TTC549 (cell line): ENCODE data around the gene COMMD9.
"Not testable (repeated sequence)": the region's sequence is repeated elsewhere in the genome, so short reads cannot be mapped to it uniquely, and the experiment has no call there.

ENCODE experiments used
- FAIRE-seq: peaks from 2 replicates; lab custom pipeline; 2012; peaks lifted over from hg19 to GRCh38; lab: Jason Lieb, UNC

The COMMD9 gene

DNA sequence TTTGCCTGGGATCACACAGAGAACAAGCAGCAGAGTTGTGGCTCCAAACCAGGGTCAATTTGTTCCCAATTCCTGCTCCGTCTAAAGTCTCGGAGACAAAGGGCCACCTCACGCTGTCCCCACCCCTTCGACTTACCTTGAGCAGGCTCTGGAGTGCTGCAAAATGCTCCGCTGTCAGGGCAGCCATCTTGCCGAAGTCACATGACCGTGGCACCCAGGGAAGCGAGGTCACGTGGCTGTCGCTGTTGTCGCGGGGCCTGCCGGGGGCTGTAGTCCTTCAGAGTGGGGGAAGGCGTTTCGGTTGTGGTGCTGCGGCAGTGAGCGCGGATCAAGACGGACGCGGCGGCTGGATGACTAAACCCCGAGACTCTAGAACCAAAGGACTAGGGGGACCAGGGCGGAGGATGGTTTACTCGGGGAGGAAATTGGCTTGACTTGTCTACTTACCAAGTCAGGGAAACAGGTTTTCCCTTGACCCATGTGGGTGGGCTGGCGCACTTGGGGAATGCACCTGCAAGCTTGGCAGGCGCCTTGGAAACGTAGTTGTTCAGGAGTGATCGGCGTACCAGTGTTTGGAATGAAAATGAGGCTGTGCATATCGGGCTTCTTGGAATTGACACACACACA lies at the start of gene COMMD9:
TSS of gene COMMD9 (minus strand) at position 199 of the 627 bp plus-strand sequence. CDS start at position 187, 12 bp downstream.
- no peak for FAIRE-seq

DNA sequence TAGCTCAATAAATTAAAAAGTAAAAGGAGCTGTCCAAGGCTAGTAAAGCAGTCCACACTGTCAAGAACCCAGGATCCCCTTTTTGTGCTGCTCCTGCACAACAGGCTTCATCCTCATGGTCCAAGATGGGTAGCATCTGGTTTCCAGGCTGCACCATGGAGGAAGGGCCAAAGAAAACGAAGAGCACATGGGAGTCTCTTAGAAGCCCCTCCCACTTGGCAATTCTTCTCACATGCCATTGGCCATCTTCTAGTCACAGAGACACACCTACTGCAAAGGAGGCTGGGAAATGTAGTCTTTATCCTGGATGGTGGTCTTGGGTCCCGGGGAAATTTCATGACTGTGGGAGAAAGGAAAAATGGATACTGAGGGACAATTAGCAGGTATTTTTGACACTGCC lies 44.7 kb upstream of the COMMD9 start:
- no peak for FAIRE-seq

DNA sequence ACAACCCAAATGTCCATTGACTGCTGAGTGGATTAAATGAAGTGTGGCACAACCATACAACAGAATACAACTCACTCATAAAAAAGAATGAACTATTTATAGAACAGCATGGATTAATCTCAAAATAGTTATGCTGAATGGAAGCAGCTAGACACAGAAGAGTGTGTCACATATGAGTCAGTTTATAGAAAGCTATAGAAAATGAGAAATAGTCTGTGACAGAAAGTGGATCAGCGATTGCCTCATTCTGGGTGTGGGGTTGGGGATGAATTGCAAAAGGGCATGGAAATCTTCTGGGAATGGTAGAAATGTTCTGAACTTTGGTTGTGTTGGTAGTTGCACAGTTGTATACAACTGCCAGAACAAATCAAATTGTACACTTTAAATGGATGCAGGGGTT lies 44.2 kb upstream of the COMMD9 start:
- FAIRE-seq: no peak

DNA sequence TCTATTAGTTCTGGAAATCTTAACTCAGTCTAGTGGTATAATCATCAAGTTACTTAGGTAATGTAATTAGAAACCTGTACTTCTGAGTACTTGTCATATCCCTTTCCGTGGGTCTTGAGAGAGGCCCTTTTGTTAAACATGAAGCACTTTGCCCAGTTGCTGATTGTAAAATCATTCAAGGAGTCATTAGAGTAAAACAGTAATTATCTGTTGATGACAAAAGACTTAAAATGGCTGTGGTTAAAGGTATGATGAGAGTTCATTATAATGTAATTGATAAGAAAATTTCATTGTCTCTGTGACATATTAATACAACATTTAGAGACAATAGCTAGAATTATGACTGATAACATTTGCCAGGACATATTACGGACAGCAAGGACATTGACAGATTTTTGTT lies 41.2 kb upstream of the COMMD9 start:
- FAIRE-seq: no peak

DNA sequence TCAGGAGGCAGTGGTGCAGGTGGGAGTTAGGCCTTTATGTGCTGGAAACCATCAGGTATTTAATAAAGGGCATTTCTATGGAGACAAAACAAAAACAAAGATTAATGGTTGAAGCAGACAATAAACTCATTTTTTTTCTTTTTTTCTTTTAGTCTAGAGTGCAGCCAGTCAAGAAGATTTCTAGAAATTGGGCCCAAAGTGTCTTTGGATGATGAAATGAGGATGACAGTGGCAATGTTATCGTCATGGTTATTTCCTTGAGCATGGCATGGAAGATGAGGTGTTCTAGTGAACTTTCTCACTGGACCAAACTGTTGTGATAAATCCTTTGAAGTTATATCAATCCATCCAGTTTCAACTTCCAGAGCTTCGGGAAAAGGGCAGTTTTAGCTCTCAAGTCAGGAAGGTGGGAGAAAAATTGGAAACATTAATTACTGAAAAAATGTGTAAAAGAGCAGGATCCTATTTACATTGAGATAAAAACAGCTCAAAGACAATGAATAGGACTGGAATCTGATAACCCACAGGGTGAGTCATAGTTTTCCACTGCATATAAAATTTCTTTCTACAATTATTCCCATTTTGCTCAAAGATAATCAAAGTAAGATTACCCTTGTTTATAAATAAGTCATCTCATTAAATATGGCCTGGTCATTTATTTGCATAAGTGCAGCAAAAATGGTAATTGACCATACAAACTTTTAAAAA lies 39.9 kb upstream of the COMMD9 start:
- no peak for FAIRE-seq

DNA sequence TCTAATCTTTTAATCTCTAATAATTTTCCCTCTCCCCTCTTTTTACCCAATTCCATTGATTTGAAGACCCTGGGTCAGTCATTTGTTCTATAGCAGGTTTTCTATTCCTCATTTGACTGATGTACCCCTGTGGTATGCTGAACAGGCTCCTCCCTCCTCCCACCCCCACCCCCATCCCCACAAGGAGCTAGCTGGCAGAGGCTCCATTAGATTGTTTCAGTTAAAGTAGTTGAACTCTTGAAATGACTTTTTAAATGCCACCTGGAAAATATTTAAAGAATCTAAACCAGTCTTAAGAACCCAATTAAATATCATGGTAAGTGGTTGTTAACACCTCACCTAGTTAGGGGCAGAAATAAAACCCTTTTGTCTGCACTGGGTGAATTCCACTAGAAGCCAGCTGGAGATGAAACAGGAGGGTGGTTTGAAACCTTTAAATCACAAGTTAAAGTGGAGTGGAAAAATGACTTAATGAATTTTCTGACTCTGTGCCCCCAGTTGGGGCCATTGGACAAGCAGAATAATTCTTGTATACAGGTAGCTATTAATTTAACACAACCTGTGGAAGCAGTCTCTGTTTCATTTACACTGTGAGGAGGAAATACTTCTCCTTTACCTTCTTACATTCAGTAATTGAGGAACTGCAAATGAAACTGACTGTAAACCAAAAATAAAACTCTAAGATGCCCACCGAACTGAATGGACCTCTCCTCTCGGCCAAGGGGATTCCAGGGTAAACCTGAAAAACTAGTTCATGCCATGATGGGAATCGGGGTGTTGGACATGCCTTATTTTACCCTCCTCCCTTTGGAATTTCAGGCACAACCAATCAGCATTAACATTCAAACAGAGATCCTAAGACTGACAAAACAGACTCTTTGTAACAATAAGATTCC lies 37.5 kb upstream of the COMMD9 start:
- FAIRE-seq: no peak

DNA sequence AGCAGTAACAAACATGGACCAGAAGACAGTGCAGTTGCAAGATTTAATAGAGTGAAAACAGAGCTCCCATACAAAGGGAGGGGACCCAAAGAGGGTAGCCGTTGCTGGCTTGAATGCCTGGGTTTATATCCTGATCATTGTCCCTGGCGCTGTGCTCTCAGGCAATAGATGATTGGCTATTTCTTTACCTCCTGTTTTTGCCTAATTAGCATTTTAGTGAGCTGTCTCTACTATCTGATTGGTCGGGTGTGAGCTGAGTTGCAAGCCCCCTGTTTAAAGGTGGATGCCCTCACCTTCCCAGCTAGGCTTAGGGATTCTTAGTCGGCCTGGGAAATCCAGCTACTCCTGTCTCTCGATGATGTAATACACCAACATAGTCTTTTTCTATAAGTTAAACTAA lies 36.2 kb upstream of the COMMD9 start:
- not testable (repeated sequence) for FAIRE-seq

DNA sequence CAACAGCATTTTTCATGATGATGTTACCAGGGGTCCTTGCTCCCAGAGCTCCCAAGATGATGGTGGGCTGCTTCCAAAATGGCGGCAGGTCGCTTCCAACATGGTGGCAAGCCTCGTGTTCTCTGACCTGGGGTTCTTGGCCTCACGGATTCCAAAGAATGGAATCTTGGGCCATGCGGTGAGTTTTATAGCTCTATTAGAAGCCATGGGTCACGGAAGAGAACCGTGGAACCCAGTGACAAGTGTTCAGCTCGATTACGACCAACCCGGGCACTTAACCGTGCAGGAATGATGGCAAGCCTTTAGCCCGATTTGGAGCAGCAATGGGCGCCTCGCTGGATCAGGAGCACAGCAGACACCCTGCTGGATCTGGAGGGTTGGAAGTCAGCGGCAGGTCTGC lies 35.7 kb upstream of the COMMD9 start:
- FAIRE-seq: not testable (repeated sequence)

DNA sequence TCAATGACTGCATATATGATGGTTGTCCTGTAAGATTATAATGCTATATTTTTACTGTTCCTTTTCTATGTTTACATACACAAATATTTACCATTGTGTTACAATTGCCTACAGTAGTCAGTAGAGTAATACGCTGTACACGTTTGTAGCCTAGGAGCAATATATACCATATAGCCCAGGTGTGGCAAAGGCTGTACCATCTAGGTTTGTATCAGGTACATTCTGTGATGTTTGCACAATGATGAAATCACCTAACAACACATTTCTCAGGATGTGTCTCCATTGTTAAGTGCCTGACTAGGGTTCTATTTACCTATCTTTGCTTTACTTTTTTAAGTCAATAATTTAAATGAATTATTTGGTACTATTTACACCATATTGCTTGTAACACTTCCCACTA lies 28.8 kb upstream of the COMMD9 start:
- FAIRE-seq: no peak

DNA sequence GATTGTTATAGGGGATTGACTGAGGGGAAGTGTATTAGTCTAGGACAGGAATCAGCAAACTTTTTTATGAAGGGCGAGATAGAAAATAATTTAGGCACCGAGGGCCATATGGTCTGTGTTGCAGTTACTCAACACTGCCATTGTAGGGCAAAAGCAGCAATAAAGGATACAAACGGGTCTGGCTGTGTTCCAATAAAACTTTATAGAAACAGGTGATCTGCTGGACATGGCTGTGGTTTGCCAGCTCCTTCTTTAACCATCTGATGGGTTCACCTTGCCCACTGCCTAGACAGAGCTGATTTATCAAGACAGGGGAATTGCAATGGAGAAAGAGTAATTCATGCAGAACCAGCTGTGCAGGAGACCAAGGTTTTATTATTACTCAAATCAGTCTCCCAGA lies 26.8 kb upstream of the COMMD9 start:
- FAIRE-seq: no peak

DNA sequence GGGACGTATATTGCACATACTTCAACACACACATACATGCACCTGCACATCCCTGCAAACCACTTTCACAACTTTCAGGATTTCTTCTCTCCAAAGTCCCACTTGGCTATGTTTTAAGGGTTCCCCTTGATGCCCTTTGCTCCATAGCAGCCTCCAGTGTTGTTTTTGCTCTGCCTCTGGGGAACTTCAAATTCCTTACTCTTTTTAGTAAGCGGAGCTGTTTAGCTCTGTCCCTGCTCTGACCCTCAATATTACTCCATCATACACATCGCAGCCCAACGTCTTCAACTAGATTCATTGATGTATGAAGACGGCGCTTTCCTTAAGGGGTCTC lies 25.2 kb upstream of the COMMD9 start:
- FAIRE-seq: no peak

DNA sequence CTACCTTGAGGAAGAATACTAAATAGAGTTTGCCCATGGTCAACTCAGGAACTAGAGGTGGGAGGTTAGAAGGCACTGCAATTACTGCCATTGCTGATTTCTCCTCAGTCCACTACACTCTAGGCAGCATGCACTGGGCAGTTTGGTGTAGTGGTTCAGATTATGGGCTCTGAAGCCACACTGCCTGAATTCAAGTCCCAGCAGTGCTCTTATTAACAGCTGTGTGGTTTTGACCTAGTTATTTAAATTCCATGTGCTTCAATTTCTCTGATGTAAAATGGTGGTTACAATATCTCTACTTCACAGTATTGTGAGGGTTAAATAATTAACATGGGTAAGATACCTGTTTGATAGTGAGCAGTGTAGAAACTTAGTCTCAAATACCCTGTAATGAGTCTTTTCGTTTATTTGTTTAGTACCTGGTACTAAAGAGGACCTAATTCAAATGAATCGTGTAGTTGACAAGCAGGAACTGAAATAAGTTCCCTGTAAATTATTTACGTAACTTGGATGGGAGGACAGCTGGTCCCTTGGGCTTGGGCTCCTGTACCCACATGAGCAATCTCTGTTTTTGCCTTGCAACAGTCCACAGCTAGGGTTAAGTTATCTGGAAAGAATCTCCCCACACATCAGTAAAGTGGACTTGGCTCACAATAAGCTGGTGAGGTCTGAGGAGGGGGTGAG lies 24.7 kb upstream of the COMMD9 start:
- no peak for FAIRE-seq

DNA sequence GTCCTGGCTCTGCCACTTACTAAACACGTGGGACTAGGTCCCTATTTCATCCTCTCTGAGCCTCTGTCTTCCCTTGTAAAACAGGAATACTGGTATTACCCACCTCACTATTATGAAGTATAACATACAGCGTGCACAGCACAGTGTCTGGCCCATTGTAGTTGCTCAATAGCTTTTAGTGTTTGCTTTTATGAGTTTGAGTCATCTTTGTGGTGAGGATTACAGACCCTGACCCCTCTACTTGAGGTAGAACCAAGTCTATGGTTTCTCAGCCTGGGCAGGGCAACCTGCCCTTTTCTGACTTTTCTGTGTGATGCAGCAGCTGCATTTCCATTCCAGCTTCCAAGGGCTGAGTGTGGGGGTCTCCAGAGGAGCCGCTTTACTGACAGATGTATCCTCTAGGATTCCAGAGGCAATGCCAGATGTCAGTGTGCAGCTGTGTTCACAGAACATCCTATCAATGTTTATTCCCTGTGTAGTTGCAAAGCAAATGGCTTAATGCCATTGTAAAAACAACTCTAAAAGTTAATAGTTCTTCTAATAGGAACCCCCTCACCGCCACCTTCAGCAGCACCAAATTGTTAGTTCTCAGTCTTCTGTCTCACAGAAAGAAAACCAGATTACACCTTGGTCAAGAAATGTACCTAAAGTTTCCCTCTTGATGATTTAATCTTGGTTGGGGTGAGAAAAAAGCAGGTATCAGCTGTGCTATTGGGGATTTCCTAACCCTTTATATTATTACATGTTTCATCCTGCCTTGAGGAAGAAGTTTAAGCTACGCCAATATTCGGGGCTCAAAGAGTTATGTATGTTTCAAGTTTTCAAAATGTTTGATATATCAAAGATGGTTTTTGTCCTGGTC lies 23.6 kb upstream of the COMMD9 start:
- FAIRE-seq: no peak

DNA sequence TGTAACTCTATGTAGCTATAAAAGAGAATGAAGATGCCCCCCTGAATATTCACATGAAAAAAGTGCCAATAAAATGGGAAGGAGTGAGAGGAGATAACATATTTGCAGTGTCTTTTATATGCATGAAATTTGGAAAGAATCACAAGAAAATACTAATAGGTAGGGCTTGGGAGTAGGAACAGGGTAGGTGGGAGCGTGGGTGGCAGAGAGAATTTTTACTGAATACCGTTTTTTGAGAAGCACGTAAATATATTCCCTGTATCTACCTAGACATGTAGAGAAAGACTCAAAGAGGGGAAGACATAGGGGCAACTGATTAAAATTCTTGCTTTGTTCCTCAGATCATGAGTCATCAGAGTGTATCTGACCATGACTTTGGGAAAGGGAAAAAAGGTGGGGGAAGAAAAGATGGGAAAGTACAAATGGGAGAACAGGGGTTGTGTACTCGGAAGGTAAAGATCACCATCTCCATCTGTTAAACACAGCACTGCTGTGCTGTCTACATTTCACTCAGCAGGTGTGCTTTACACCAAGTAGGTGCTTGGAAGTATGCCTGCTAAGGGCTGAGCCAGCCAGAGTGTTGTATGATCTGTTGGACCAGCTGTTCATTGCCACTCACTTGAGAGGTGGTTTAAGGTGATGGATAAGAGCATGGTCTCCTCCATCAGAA lies 22.8 kb upstream of the COMMD9 start:
- no peak for FAIRE-seq

DNA sequence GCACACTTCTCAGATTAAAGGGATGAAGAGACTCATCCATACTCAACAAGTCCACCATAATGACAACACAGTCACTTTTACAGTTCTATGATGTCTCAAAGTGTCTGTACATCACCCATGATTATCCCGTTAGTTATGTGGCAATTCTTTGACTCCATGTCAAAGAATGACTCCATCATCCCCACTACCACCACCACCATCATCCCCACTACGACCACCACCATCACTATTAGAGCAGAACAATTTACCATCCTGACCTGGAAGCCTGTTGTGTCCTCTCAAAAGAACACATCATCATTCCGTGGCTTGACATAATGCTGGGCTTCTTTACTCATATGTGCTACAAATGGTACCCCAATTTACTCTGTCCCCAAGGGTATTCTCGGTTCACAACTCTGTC lies 20.6 kb upstream of the COMMD9 start:
- no peak for FAIRE-seq

DNA sequence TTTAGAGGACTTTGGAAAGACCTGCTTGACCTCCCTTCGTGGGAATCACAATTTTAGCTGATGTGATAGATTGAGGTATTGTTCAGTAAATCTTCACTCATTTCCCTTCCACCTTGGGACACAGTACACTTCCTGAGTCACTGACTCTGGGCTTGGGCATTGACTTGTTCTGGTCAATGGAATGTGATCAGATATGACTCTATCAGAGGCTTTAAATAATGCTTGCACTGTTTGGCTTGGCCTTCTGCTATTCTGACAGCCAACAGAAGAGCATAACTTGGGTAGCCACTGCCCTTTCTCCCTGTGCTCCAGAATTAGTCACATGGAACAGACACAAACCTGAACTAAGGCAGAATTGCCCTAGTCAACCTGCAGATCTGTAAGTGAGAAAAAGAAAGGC lies 19.4 kb upstream of the COMMD9 start:
- no peak for FAIRE-seq

DNA sequence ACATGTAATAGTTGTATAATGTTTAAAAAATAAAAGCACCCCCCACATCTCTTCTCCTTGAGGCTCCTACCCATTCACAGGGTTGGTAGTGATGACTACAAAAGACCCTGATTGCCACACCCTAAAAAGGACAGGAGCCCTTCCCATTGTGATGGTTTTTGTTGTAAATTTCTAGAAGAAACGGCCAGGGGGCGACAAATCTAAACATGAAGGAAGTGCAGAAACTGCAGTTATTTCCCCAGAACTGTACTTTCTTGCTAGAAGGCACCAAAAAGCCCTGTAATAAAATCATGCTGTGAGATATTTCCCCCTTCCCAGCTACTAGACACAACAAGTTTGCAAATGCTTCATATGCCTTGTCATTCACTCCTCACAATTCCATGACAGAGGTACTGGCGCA lies 17.7 kb upstream of the COMMD9 start:
- no peak for FAIRE-seq

DNA sequence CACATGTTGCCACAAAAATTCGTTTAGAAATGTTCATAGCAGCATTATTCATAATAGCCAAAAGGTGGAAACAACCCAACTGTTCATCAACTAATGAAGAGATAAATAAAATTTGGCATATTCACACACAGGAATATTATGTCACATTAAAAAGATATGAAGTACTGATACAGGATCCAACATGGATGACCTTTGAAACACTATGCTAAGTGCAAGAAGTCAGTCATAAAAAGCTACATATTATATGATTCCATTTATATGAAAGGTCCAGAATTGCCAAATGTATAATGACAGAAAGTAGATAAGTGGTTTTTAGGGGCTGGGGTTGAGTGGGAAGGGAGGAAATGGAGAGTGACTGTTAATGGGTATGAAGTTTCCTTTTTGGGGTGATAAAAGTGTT lies 15.8 kb upstream of the COMMD9 start:
- FAIRE-seq: no peak

DNA sequence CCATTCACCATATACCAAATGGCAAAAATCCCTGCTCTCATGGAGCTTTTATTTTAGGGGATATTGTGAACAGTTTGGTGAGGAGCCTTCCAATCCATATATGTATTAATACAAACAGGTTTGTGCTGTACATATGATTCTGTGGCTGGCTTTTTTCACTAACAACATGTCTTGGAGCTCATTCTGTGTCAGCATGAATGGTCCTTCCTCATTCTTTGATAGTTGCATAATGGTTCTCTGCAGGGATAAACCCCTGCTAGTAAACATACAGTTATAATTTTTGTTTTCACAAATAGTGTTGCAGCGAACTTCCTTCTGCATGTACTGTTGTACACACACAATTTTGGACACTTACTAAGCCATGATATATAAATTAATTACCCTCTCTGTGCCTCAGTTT lies 15.1 kb upstream of the COMMD9 start:
- no peak for FAIRE-seq

DNA sequence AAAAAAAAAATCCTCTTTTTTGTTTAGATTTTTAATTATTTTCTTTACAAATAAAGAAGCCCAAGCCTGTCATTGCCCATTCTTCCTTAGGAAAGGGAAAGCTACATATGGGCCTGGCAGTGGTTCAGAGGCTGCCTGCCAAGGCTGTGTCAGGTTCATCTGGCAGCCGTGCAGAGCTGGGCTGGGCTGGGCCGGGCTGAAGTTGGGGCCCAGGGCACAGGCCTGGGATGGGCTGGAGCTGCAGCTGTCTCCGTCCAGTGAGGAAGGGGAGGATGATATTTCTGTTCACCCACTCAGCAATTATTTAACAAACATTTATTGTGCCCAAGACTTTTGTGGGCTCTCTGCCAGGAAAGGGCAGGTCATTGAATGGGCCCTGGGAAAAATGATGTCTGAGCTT lies 11.4 kb upstream of the COMMD9 start:
- FAIRE-seq: no peak

DNA sequence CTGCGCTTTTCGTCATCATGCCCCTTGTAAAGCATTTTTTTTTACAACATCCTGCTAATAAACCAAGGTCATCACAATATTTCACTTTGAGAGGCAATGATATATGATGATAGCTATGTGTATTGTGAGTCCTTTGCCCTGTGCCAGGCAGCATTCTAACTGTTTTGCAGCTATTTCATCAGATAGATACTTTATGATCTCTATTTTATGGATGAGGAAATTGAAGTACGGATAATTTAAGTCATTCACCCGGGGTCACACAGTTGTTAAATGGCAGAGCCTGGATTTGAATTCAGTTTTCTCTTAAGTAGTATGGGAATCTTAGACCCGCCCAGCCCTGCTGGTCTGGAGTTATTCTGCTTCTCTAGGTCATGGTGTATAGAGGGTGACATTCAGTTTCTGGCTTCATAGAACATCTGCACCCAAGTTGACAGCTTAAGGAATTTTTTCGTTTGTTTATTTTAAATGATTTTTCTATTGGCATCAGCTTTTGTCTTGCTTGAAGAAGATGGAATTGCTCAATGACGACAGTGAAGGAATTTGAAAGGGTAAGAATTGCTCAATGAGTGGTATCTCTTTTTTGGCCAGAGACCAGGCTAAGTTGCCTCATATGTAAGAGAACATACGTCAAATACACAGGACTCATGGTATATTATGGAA lies 7.8 kb upstream of the COMMD9 start:
- no peak for FAIRE-seq
